Central memory CD8-positive, alpha-beta T cell (primary cell): ENCODE measurements around the gene CST2.
"Not testable (repeated sequence)": the region's sequence is repeated elsewhere in the genome, so short reads cannot be mapped to it uniquely, and the experiment has no call there.

ENCODE experiments used
- ATAC-seq: fragments of 150-1000 bp; cut with Tn5 transposase; replicated peaks from 2 replicates; pipeline ENCODE4 v1.10.0; 2022; ENCODE audit warnings: mild to moderate bottlenecking, moderate FRiP score, moderate number of reproducible peaks; ENCODE audit not compliant: poor library complexity, severe bottlenecking; ENCODE audit errors: extremely low read depth
- DNase-seq, 2 donors: peaks; one replicate each; pipeline ENCODE4 v3.0.0; 2021; ENCODE audit warnings: low spot score in 2 of 2
- H3K27ac Mint-ChIP-seq: one replicate; pipeline ENCODE4 v1.8.0; 2022; ENCODE audit warnings: low read depth, mild to moderate bottlenecking, moderate library complexity, mixed read lengths
- H3K27me3 Mint-ChIP-seq: one replicate; pipeline ENCODE4 v1.8.0; 2022; ENCODE audit warnings: mixed read lengths
- H3K36me3 Mint-ChIP-seq: one replicate; pipeline ENCODE4 v1.8.0; 2022; ENCODE audit warnings: mild to moderate bottlenecking, moderate library complexity, mixed read lengths; ENCODE audit not compliant: insufficient read depth
- H3K4me1 Mint-ChIP-seq: one replicate; pipeline ENCODE4 v1.8.0; 2022; ENCODE audit warnings: mixed read lengths
- H3K4me3 Mint-ChIP-seq: one replicate; pipeline ENCODE4 v1.8.0; 2022; ENCODE audit warnings: mild to moderate bottlenecking, moderate library complexity, mixed read lengths
- H3K9me3 Mint-ChIP-seq: one replicate; pipeline ENCODE4 v1.8.0; 2022; ENCODE audit warnings: mixed read lengths

Gene CST2

DNA sequence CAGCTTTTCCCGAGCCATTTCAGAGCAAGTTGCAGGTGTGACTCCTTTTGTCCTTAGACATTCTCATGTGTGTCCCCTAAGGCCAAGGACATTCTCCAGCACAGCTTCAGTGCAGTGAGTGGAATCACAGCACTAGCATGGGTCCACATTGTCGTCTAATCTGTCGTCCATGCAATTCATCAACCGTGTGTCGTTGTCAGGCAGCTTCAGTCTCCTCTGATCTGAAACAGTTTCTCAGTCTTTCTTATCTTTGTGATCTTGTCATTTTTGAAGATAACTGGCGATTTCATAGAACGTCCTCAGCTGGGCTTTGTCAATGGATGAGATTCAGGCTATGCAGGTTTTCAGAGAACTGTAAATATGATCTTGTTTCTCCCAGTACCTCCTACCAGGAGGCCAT lies 31.7 kb downstream of the CST2 start:
- no peaks in the 10 kb centered on the region for H3K4me1 Mint-ChIP-seq
- H3K27me3 Mint-ChIP-seq = peaks cover 40% of the 10 kb centered on the region
- DNase-seq = no peak

DNA sequence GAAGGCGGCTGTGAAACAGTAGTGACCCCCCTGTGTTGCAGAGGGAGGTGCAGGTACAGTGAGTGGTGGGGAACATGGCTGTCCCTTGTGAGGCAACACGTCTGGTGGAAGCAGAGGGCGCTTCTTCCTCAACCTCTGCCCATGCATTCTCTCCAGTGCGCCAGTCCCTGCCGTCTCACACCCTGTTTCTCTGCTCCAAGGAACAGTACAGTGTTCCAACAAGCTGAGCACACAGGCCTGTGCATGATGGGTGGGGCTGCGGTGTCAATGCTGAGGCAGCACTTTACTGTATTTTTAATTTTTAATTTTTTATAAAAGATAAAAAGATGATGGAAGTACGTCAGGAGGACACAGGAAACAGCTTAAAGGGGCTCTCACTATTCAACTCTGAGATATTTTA lies 32.5 kb downstream of the CST2 start:
- H3K27me3 Mint-ChIP-seq = peaks cover 47% of the 10 kb centered on the region
- H3K36me3 Mint-ChIP-seq = no peaks in the 10 kb centered on the region
- ATAC-seq (no peak), DNase-seq (no peak)
- no peak overlapping the region for H3K4me3 Mint-ChIP-seq
- H3K9me3 Mint-ChIP-seq = no peaks in the 10 kb centered on the region
- H3K4me1 Mint-ChIP-seq = no peaks in the 10 kb centered on the region
- H3K27ac Mint-ChIP-seq = no peak overlapping the region

More for the DNA sequence above, 31.7 kb downstream of the CST2 start:
- Mint-ChIP-seq H3K9me3 (no peaks in the 10 kb centered on the region), H3K27ac (no peak overlapping the region), H3K36me3 (no peaks in the 10 kb centered on the region), H3K4me3 (no peak overlapping the region)
- no peak for ATAC-seq

DNA sequence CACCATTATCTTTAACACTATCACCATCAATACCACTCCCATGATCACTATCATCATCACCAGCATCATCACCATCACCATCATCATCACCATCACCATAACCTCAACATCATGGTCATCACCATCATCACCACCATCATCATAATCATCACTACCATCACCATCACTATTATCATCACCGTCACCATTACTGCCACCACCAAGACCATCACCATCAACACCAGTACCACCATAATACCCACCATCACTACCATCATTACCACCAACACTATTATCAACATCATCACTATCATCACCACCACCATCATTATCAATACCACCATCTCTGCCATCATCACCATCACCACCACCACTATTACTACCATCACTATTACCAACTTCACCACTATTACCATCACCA lies 43.1 kb downstream of the CST2 start:
- Mint-ChIP-seq H3K36me3 (no peaks in the 10 kb centered on the region), H3K9me3 (no peaks in the 10 kb centered on the region), H3K4me3 (no peak overlapping the region), H3K4me1 (no peaks in the 10 kb centered on the region), H3K27ac (no peak overlapping the region), H3K27me3 (no peaks in the 10 kb centered on the region)
- ATAC-seq (no peak), DNase-seq (no peak)

DNA sequence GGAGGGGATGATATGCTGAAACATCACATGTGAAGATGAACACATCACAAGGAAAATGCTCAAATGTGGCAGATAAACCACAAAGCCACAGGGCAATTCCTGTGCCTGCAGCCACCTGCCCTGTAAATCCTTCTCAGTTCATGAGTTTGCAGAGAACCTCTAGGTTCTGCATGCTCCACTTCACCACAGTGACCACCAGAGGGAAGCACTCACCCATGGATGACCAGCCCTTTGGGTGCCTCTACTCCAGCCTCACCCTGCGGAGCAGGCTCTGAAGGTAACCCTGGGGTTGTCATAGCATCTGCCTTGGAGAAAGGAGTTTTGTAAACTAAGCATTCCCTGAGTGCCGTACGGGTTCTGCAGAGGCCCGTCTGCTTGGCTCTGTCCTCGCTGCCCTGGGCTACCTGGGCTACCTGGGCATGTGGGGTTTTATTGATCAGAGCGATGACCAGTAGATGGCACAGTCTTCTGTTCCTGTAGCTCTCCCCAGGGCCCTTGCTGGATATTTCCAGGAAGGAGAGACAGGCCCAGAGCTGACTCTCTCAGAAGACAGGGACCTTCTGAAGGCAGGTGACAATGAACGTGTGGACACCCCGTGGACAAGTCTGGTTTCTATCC lies 44.1 kb downstream of the CST2 start:
- Mint-ChIP-seq H3K4me3 (no peak overlapping the region), H3K9me3 (no peaks in the 10 kb centered on the region), H3K27me3 (no peaks in the 10 kb centered on the region), H3K36me3 (no peaks in the 10 kb centered on the region), H3K4me1 (no peaks in the 10 kb centered on the region), H3K27ac (no peak overlapping the region)
- ATAC-seq = no peak
- no peak for DNase-seq

DNA sequence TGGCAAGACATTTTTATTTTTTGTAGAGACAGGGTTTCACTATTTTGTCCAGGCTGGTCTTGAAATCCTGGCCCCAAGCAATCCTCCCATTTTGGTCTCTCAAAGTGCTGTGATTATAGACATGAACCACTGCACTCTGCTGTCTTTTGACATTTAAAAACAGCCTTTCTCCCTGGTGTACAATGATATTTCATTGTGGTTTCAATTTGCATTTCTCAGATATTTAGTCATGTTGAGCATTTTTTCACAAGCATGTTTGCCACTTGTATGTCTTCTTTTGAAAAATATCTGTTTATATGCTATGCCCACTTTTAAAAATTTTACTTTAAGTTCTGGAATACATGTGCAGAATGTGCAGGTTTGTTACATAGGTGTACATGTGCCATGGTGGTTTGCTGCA lies 47.9 kb downstream of the CST2 start:
- ATAC-seq, H3K9me3 Mint-ChIP-seq, DNase-seq, H3K36me3 Mint-ChIP-seq, H3K4me1 Mint-ChIP-seq, H3K27ac Mint-ChIP-seq, H3K4me3 Mint-ChIP-seq: not testable (repeated sequence)
- H3K27me3 Mint-ChIP-seq = peaks cover 22% of the 10 kb centered on the region

DNA sequence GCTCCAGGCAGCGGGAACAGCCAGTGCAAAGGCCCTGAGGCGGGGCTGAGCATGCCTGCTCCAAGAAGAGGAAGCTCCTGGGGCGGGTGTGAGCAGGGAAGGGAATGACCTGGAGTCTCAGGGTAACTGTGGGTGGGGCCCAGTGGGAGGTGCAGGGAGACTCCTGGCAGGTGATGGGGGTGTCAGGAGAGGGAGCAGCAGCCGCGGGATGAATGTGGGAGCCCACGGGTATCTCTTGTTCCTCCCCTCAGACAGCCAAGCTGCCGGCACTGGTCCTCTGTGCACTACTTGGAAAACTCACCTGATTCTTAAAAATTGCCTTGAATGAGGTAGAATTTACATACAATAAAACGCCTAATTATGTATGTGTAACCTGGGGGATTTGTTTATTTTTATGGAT lies 49.1 kb downstream of the CST2 start:
- H3K4me1 Mint-ChIP-seq, H3K4me3 Mint-ChIP-seq, H3K9me3 Mint-ChIP-seq, ATAC-seq, H3K27ac Mint-ChIP-seq, H3K36me3 Mint-ChIP-seq, DNase-seq: not testable (repeated sequence)
- peaks cover 32% of the 10 kb centered on the region for H3K27me3 Mint-ChIP-seq

DNA sequence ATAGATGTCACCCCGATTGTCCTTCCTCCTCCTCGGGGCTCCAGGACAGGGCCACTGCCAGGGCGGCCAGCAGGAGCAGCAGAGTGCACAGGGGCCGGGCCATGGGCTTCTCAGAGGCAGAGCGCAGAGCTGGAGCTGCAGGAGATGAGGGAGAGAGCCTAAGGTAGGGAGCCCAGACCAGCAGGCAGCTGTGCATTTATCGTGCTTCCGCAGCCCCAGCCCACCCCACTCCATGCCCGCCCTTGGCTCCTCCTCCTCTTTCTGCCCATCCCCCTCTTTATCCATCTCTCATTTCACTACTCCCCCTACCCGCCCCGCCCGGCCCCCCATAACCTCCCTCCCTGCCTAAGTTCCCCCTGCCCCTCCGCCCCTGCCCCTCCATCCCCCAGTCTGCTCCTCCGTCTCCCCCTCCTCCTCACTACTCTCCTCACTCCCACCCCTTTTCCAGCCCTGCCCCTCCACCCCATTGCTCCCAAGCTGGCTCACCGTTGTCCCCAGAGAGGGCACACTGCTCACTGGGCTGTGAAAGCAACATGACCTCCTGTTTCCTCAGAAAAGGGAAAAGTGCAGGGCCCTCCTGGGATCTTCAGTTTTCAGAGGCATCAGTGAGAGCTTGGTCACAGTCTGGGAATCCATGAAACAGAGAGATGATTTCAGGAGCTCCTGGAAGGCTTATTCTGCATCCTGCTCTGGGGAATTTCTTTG lies 50.3 kb downstream of the CST2 start:
- no peak overlapping the region for H3K4me3 Mint-ChIP-seq
- no peaks in the 10 kb centered on the region for H3K4me1 Mint-ChIP-seq
- no peak for ATAC-seq
- no peak overlapping the region for H3K27ac Mint-ChIP-seq
- no peak for DNase-seq
- peaks cover 34% of the 10 kb centered on the region for H3K27me3 Mint-ChIP-seq
- H3K9me3 Mint-ChIP-seq = no peaks in the 10 kb centered on the region
- no peaks in the 10 kb centered on the region for H3K36me3 Mint-ChIP-seq

DNA sequence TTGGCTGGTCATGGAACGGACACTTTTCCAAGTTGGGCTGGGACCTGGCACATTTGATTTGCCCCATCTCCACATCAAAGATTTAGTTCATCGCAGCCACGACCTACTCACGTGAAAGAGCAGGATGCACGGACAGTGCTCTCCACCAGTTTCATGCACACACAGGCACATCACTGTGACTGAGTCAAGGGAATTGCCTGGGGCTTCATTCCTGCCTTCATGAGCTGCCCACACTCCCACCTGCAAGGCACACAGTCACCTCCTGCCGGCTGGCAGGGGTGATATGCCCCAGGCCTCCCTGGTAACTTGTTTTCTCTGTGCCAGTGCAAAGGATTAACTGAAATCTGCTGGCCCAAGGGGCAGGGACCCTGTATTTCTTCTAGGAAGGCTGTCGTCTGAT lies 52.4 kb downstream of the CST2 start:
- DNase-seq (no peak), ATAC-seq (no peak)
- H3K36me3 Mint-ChIP-seq = no peaks in the 10 kb centered on the region
- H3K27ac Mint-ChIP-seq = no peak overlapping the region
- no peaks in the 10 kb centered on the region for H3K9me3 Mint-ChIP-seq
- H3K4me3 Mint-ChIP-seq = no peak overlapping the region
- H3K4me1 Mint-ChIP-seq = no peaks in the 10 kb centered on the region
- H3K27me3 Mint-ChIP-seq = peaks cover 40% of the 10 kb centered on the region
